ENCODE results near the gene PER1.

PER1 gene

GRCh38 chr17:8121681-8122421, 30.4 kb downstream of the PER1 start:
- Histone ChIP-seq H3K4me1 (ENCODE audit: insufficient read depth, low read length, poor library complexity, severe bottlenecking) (peaks cover 44% of the 10 kb centered on the region), H2AFZ (ENCODE audit: low read length) (peak overlapping the region; percentile 72), H3K79me2 (ENCODE audit: insufficient read depth, low read length) (no peaks in the 10 kb centered on the region), H3F3A (ENCODE audit: low read depth) (peaks cover 15% of the 10 kb centered on the region), H3K27me3 (ENCODE audit: insufficient read depth, low read length, poor library complexity, severe bottlenecking) (peaks cover 7% of the 10 kb centered on the region), H3K9me2 (replicated peaks; ENCODE audit: low read depth, low read length) (no peaks in the 10 kb centered on the region), H3K9ac (ENCODE audit: low read depth, low read length, poor library complexity, severe bottlenecking) (peak overlapping the region; percentile 46), H3K36me3 (ENCODE audit: insufficient read depth, low read length) (no peaks in the 10 kb centered on the region), H3K4me3 (ENCODE audit: low read length, poor library complexity, severe bottlenecking) (peak overlapping the region; percentile 91), H4K20me1 (ENCODE audit: insufficient read depth, low read length, poor library complexity, severe bottlenecking) (no peaks in the 10 kb centered on the region), H3K4me2 (ENCODE audit: low read depth, low read length, poor library complexity, severe bottlenecking) (peak overlapping the region; percentile 93), H3K9me3 (ENCODE audit: insufficient read depth, low read depth, low read length) (no peaks in the 10 kb centered on the region)
- TF ChIP-seq EZH2phosphoT487 (IDR thresholded peaks at IDR 0.05; ENCODE audit: borderline replicate concordance), result no peak
- TF ChIP-seq, protein P1, sequence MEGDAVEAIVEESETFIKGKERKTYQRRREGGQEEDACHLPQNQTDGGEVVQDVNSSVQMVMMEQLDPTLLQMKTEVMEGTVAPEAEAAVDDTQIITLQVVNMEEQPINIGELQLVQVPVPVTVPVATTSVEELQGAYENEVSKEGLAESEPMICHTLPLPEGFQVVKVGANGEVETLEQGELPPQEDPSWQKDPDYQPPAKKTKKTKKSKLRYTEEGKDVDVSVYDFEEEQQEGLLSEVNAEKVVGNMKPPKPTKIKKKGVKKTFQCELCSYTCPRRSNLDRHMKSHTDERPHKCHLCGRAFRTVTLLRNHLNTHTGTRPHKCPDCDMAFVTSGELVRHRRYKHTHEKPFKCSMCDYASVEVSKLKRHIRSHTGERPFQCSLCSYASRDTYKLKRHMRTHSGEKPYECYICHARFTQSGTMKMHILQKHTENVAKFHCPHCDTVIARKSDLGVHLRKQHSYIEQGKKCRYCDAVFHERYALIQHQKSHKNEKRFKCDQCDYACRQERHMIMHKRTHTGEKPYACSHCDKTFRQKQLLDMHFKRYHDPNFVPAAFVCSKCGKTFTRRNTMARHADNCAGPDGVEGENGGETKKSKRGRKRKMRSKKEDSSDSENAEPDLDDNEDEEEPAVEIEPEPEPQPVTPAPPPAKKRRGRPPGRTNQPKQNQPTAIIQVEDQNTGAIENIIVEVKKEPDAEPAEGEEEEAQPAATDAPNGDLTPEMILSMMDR (conservative IDR thresholded peaks at IDR 0.05; ENCODE audit: low read length), result peak; percentile 67

DNA sequence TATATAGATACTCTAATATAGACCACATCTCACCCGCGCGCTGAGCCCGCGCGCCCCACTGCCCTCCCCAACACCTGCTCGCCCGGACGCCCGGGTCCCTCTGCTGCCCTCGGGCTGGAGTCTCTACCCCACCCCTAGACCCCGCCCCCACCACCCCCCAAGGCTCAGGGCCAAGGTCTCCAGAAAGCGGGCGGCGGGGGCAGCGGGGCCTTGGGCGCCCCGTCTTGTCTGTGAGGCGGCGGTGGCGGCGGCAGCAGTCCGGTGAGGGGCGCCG, 30.9 kb downstream of the PER1 start:
- Histone ChIP-seq H3K4me2 (ENCODE audit: low read depth, low read length, poor library complexity, severe bottlenecking) (peak overlapping the region; percentile 93), H3K9ac (ENCODE audit: low read depth, low read length, poor library complexity, severe bottlenecking) (peak overlapping the region; percentile 71), H3K79me2 (ENCODE audit: insufficient read depth, low read length) (no peaks in the 10 kb centered on the region), H3K27me3 (ENCODE audit: insufficient read depth, low read length, poor library complexity, severe bottlenecking) (peaks cover 7% of the 10 kb centered on the region), H3K4me1 (ENCODE audit: insufficient read depth, low read length, poor library complexity, severe bottlenecking) (peaks cover 42% of the 10 kb centered on the region), H3K9me3 (ENCODE audit: insufficient read depth, low read depth, low read length) (no peaks in the 10 kb centered on the region), H3K9me2 (replicated peaks; ENCODE audit: low read depth, low read length) (no peaks in the 10 kb centered on the region), H3K36me3 (ENCODE audit: insufficient read depth, low read length) (no peaks in the 10 kb centered on the region), H3F3A (ENCODE audit: low read depth) (peaks cover 15% of the 10 kb centered on the region), H3K4me3 (ENCODE audit: low read length, poor library complexity, severe bottlenecking) (peak overlapping the region; percentile 91), H4K20me1 (ENCODE audit: insufficient read depth, low read length, poor library complexity, severe bottlenecking) (no peaks in the 10 kb centered on the region), H2AFZ (ENCODE audit: low read length) (no peak overlapping the region)
- no peak for TF ChIP-seq EZH2phosphoT487 (IDR thresholded peaks at IDR 0.05; ENCODE audit: borderline replicate concordance)
- TF ChIP-seq, protein P1 (conservative IDR thresholded peaks at IDR 0.05; ENCODE audit: low read length), result no peak

DNA sequence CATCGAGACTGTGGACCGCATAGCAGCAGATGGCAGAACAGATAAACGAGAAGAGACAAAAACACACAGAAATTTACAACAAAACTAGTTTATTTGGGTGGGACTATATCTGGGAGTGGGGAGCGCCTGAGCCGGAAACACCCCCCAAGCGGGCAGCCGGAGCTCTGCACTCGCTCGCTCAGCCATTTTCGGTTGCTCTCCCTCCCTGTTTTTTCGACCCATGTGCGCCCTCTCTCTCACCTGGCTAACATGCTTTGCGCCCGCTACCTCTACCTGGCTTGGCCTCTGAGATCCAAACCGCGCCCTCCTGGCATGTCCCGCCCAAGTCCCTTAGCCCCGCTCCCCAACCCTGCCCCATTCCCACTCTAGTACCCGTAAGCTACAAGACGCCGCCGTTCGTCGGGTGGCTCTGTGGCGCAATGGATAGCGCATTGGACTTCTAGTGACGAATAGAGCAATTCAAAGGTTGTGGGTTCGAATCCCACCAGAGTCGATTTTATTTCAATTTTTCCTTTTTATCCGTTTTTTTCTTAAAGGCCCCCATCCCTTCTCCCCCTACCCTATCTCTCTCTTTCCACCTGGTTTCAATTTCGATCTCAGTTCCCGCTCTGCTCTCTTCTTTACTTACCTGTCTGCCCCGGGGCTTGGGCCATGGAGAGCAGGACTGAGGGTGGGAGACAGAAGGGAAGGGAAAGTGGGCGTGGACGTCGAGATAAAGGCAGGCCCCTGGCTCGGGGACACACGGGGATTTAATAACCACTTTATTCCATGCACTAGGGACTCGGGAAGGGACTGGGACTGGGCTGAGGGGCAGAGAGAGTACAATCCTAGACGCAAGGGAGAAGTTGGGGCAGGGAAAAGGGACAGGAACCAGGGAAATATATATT, 31.4 kb downstream of the PER1 start:
- H3K9me3 ChIP-seq (ENCODE audit: insufficient read depth, low read depth, low read length), result no peaks in the 10 kb centered on the region
- TF ChIP-seq, protein P1 (conservative IDR thresholded peaks at IDR 0.05; ENCODE audit: low read length), result peak; percentile 43
- TF ChIP-seq EZH2phosphoT487 (IDR thresholded peaks at IDR 0.05; ENCODE audit: borderline replicate concordance), result no peak
- H3K36me3 ChIP-seq (ENCODE audit: insufficient read depth, low read length), result no peaks in the 10 kb centered on the region
- H3K9ac ChIP-seq (ENCODE audit: low read depth, low read length, poor library complexity, severe bottlenecking), result peak overlapping the region; percentile 71
- H3K4me3 ChIP-seq (ENCODE audit: low read length, poor library complexity, severe bottlenecking), result peak overlapping the region; percentile 91
- H3K9me2 ChIP-seq (replicated peaks; ENCODE audit: low read depth, low read length), result no peaks in the 10 kb centered on the region
- H3K4me1 ChIP-seq (ENCODE audit: insufficient read depth, low read length, poor library complexity, severe bottlenecking), result peaks cover 42% of the 10 kb centered on the region
- H4K20me1 ChIP-seq (ENCODE audit: insufficient read depth, low read length, poor library complexity, severe bottlenecking), result no peaks in the 10 kb centered on the region
- H3K79me2 ChIP-seq (ENCODE audit: insufficient read depth, low read length), result no peaks in the 10 kb centered on the region
- peak overlapping the region; percentile 93 for H3K4me2 ChIP-seq (ENCODE audit: low read depth, low read length, poor library complexity, severe bottlenecking)
- peaks cover 15% of the 10 kb centered on the region for H3F3A ChIP-seq (ENCODE audit: low read depth)
- no peak overlapping the region; the same call in 1 of the 2 replicates for H2AFZ ChIP-seq (ENCODE audit: low read length)
- H3K27me3 ChIP-seq (ENCODE audit: insufficient read depth, low read length, poor library complexity, severe bottlenecking), result peaks cover 7% of the 10 kb centered on the region

Measured in Loucy (cell line).